MM.1S (cell line): ENCODE data around the gene MMP10.

Source experiments
- CTCF ChIP-seq: fragments of 300-600 bp; sonication (generic); IDR thresholded peaks from 2 replicates; pipeline ENCODE4 v1.5.1; 2016; ENCODE audit warnings: antibody characterized with exemption, low read length, mixed read lengths
- EZH2 ChIP-seq: fragments of 300-600 bp; sonication (generic); optimal IDR thresholded peaks from 2 replicates; pipeline ENCODE3; 2017; ENCODE audit warnings: low read depth, mild to moderate bottlenecking, antibody characterized with exemption, low read length, mixed read lengths
- EZH2phosphoT487 ChIP-seq: fragments of 300-600 bp; sonication (generic); IDR thresholded peaks from 2 replicates; pipeline ENCODE4 v1.6.1; 2018; ENCODE audit warnings: antibody characterized with exemption, low read length

DNA sequence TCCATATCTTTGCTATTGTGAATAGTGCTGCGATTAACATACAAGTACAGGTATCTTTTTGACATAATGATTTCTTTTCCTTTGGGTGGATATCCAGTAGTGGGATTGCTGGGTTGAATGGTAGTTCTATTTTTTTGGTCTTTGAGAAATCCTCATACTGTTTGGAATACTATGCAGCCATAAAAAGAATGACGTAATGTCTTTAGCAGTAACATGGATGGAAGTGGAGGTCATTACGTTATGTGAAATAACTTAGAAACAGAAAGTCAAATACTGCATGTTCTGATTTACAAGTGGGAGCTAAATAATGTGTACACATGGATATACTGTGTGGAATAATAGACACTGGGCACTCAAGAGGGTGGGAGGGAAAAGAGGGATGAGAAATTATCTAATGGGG, 4.0 kb upstream of the MMP10 start:
- TF ChIP-seq CTCF (no peak), EZH2 (no peak), EZH2phosphoT487 (no peak)
